ENCODE data around the gene DOCK8.
A peak's percentile ranks its signal among the peaks of the same experiment; 100 is the strongest.

Gene DOCK8

DNA sequence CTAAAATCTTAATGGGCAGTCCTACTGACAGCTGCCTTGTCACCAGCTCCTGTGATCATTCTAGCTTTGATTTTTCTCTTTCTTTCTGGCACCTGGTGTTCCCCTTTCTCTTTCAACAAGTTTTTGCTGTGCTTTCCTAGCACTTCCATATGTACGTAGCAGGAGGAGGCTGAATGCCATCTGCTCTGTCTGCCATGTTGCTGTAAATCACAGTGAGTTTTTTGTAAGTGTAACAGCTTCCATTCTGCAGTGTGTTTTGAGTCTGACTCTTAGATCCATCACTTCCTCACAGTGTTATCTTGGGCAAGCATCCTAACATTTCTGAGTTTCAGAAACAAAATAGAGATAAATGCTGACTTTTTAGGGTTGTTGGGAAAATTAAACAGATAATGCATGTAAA is 247.9 kb downstream of the DOCK8 start:
- DNase-seq (ENCODE audit: low spot score), result no peak

DNA sequence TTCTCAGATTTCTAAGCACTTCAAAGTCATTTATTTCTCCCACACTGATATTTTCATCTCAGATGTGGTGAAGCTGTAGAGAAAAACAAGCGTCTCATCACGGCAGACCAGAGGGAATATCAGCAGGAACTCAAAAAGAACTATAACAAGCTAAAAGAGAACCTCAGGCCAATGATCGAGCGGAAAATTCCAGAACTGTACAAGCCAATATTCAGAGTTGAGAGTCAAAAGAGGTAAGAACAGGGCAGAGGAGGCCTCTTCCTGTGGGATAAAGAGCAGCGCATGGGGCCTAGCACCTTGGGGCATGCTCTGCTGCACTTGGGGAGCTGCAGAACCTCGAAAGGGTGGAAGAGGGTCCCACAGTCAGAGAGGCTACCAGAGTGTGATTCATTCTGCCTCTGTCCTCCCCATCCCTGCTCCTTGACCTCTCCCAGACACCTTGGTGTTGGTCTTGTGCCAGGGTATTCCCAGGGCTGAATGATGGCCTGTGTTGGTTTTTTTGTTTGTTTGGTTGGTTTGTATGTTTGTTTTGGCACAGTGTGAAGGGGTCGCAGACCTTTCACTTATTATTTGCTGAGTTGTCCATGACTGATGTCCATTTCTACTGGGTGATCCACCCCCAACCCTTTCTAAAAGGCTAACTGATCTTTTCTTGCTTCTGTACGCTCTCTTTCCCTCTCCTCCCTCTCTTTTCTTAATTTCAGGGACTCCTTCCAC is 248.9 kb downstream of the DOCK8 start:
- DNase-seq (ENCODE audit: low spot score), result no peak

DNA sequence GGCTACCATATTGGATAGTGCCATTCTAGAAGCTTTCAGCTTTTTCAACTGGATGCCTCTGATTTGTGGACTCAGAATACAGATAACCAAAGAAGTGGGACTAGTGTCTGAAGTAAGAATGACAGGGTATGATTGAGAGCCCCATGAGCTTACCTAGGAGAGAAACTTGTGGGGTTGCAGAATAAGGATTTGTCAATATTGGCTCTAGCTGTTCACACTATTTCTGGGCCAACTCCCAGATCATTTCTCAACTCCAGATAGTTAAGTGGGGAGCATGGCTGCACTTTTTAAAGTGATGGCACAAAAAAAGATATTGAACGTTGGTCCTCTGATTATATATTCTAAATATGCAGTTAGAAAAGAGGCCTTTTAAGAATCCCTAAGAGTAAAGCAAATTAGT is 252.1 kb downstream of the DOCK8 start:
- DNase-seq (ENCODE audit: low spot score), result no peak

DNA sequence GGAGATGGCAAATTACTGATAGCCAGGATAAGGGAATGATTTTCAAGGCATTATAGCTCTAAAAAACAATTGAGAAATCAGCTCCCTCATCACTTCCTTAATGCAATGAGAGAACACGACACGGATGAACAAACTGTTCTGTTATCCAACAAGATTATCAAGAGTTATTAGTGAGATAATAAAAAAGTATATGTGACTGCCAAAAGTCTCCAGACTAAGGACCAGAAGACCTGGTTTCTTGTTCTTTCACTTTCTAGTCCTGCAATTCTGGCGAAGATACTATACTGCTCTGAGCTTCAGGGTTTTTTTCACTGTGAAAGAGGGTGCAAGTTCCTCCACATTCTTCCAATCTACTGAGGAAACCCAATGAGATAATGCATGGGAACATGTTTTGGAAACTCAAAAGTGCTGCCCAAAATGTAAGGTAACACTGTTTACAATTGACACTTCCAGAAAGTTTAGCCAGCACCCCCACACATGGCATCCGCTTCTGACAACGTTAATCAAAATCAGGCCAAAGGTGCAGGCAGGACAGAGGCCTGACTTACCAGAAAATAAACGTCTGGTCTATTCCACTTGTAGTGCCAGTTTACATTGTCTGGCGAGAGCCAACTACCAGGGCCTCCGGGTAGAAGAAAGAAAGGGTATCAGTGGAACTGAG is 254.2 kb downstream of the DOCK8 start:
- DNase-seq (ENCODE audit: low spot score), result no peak

DNA sequence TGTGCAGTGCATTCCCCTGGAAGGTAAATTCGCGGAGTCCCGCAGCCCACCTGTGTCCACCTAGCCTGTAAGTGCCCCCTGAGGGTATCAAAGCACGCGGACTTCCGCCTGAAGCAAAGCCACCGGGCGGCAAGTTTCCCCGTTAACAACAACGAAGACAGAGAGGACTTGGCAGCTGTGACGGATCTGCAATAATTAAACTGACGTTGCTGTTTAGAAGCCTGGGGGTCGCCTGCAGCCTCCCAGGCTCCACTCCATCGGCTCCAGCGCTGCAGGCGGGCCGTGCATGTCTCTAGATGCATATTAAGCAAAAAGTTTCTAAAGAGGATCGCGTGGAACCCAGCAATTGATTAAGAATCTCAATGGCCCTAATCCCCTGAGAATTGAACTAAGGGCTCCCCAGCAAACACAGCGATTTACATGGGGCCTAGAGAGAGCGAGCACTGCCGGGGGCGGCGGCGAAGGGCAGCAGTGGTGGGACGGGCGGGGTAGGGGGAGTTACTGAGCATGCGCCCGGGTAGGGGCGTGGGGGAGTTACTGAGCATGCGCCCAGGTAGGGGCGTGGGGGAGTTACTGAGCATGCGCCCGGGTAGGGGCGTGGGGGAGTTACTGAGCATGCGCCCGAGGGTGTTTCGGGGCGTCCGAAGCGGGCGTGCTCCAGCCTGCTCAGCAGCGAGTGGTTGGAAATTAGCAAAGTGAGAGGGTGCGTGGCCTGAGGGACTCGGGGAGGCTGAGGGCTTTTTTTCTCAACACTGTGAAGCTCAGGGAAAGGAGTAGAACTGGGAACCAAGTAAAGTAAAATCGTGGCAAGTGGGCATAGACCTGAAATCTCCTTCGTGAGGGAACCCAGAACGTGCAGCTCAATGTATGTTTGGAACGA is 255.2 kb downstream of the DOCK8 start:
- DNase-seq (ENCODE audit: low spot score), result peak; percentile 52

DNA sequence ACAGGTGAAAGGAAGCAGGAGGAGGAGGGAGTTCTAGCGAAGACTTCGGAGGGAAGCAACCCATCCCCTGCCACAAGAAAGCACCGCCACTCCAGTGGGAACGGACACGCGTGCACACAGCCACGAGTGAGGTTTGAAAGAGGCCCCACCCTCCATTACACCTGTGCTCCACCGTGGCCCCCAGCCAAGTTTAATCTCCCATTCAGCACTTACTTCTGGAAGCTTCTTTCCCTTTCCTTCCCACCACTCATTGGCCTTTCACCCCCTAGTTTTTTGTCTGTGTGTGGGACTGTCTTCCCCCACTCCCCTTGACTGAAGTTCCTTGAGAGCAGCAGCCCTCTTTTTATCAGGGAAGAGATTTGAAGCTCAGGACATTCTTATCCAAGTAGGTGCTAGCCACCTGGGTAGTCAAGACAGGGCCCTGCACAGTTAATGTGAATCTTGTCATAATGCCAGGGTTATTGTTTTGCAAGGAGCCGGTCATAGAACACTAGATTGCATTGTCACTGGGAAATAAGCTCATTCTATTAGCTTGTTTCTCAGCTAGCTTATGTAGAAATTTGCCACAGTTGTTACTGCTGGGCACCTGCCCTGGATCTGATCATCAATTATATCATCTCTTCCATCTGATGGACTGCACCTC is 256.0 kb downstream of the DOCK8 start:
- no peak for DNase-seq (ENCODE audit: low spot score)

DNA sequence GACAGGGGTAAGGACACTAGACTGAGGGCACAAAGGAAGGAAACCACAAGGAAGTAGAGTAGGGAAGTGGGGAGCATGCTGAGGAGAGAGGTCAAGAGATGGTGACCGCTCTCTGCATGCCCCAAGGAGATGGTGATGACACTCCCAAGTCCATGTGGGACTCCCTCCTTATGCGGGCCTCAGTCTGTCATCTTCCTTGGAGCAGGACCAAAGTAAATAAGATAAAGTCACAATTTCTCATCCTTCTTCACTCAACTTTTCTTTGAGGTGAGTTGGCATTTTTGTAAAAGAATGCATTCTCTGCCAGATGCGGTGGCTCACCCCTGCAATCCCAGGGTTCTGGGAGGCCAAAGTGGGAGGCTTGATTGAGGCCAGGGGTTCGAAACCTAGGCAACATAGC is 256.7 kb downstream of the DOCK8 start:
- no peak for DNase-seq (ENCODE audit: low spot score)

DNA sequence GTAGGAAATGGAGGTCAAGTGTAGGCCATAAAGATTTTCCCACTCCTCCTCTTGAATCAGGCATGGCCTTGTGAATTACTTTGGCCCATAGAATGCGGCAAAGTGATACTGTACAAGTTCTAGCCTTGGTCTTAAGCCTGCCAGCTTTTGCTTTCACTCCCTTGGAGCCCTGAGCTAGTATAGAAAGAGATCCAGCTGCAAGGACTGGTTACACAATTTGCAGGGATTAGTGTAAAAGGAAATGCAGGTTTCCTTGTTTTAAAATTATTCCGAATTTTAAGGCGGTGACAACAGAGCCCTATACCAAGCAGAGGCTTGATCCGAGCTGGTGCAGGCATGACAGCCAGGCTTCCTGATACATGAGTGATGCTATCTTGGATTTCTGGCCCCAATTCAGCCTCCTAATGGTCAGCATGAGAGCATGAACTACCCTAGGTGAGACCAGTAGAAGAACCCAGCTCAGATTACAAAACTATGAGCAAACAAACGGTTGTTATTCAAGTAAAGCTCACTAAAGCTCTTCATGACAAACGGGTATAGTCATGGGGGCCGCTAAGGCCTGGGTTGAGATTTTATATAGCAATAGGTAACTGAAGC is 257.9 kb downstream of the DOCK8 start:
- no peak for DNase-seq (ENCODE audit: low spot score)

DNA sequence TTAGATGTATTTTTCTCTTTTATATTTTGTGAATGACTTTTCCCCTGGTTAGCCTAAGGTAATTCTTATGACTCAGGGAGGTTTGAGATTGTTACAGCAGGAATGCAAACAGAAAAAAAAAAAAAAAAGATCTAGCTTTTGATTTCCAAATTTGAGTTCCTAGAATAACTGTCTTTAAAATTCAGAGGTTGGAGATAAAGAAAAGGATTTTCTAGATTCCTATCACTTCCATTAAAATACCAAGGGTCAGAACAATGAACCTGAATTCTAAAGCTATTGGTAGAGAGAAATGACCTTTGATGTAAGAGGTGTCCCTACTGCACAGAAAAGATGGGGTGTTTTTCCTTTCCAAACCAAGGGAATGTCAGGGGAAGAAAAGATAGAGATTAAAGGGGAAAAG is 262.5 kb downstream of the DOCK8 start:
- no peak for DNase-seq (ENCODE audit: low spot score)

DNA sequence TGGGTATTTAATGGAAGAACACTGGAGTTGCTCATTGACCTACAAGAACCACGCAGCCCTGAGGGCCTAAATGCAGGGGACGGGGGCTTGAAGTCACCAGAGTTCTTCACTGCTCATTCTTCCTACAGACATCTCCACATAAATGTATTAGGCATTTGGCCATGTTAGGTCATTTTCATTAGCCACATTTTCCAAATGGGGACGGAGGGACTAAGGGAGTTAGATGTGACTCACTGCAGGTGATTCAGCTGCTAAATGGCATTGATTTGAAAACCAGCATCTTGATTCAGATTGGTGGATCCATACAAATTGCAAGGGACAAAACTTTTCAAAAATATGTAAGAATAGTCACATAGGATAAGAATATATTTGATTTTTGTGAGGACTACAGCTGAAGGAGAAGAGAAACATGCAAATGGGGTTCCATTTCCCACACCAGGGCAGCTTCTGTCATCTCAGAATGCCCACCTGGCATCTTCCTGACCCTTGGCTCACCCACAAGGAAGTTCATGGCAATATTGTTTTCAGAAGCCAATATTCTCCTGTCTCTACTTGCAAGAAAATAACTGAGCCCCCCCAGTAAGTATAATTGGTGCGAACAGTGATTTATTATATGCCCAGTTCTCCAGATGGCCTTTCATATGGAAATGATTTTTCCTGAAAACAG is 264.8 kb downstream of the DOCK8 start:
- no peak for DNase-seq (ENCODE audit: low spot score)

DNA sequence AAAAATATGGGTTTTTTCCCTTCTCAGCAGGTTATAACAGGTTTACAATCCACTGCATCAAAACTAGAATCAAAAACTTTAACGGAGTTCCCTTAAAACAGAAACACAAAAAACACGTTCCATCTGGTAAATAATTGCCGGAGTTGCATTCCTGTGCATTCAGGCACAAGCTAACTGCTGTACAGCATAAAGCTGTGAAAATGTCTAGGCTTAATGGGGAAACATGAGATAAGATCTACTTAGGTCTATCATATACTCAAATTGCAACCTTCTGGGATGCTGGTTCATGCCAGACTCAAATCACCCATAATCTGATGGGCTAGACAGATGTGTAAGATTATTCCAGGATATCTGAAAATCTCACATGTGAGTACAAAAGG is 265.3 kb downstream of the DOCK8 start:
- no peak for DNase-seq (ENCODE audit: low spot score)

DNA sequence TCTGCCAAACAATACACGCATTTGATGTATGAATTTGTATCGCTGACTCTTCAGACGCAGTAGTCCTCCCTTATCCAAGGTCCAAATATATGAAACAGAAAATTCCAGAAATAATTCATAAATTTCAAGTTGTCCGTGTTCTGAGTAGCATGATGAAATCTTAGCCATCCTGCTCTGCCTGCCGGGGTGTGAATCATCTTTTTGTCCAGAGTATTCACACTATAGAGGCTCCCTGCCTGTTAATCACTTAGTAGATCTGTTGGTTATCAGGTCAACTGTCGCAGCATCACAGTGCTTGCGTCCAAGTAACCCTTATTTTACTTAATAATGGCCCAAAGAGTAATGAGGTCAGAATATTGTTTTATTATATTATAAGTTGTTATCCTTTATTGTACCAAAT is 268.1 kb downstream of the DOCK8 start:
- no peak for DNase-seq (ENCODE audit: low spot score)

DNA sequence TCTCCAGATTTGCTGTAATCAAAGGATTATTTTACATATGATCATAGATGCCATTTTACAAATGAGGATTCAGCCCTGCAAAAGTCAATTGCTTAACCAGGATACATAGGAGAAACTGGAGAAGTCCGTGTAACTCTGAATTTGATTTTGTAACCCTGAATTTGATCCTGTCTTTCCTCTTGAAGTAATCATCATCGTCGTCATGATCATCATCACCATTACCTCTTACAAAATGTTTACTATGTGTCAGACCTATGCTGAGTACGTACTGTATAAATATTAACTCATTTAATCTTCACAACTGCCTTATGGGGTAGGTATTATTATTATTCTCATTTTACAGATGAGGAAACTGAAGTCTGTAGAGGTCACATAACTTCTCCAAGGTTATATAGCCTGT is 271.5 kb downstream of the DOCK8 start:
- DNase-seq (ENCODE audit: low spot score), result no peak

DNA sequence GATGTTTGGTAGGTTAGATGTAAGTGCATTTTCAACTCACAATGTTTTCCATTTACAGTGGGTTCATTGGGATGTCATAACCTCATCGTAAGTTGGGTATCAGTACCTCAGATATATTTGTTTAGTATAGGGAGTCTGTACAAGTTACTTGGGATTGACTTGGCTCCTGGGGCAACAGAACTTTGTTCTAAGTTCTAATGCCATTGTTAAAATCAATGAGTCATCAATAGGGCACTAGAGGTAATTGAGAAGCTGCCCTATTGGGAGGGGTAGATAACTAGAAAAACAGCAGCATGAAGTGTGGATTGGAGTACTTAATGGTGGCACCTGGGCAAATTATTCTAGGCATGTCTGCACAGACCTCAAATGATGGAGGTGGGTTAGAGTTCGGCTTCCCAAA is 272.8 kb downstream of the DOCK8 start:
- no peak for DNase-seq (ENCODE audit: low spot score)

DNA sequence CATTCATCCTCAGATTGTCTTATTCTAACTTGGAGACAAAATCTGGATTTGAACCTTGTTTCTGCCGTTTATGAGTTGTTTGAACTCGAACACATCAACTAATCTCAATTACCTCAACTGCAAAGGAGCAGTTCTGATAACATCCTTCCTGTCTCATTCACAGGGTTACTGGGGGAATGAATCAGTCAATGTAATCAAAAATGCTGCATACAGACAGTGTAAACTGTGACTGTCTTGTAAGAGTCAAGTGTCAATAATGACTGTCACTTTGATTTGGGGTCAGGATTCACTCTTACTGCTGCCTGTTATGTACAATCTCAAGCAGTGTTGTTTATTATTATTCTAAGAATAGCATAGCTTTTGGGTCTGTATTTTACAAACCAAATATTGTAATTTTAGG is 273.8 kb downstream of the DOCK8 start:
- no peak for DNase-seq (ENCODE audit: low spot score)

DNA sequence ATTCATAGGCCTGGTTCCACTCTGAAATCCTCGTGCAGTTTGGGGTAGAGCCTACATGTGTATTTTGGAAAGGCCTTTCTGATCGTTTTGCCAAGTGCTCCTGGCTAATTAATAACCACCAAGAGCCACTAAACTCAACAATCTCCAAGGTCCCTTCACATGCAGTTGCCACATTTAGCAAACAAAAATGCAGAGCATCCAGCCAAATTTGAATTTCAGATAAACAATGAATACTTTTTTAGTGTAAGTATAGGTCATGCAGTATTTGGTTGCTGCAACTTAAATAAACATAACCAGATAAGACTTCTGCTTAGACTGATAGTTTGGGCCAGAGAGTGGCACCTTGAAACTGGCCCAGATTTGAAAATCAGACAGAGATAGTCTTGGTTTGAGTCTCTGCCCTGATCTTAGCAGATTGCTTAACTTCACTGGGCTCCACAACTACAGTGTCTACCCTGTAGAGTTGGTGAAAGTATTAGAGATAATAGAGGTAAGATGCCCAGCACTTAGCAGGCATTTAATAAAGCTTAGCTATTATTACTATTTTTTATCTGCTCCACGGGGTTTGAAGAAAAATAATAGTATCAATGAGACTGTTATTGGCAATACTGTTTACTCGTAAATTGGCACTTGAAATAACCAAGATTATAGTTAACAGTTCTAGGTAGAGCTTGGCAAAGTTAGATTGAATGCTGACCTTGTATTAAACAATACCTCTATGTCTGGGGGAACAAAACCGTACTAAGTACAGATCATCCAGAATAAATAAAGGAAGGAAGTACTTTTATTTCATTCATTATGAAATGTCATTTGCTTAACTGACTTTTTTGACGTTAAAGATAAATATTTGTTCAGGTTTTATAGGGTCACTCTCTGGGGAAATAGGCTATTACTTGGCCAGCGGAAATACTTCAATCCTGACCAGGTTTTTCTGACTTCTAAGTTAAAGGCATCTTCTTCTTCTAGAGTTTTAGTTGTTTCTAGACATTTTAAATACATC is 274.8 kb downstream of the DOCK8 start:
- DNase-seq (ENCODE audit: low spot score), result no peak

DNA sequence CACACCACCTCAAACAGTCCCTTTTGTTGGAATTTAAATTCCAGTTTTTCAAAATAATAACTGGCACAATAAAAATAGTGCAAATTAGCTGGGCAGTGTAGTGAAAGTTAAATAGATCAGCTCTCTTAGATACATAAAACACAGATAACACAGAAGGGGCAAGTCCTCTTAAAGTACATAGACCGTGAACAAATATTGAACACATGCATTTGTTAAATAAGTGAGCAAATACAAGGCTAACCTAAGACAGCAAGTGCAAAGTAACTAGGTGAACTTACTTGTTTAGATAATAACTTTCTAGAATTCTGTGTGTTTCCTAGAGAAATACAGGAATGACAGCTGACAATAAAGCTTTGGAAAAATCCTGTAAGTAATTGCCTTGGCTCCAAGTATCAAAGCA is 280.1 kb downstream of the DOCK8 start:
- DNase-seq (ENCODE audit: low spot score), result no peak

DNA sequence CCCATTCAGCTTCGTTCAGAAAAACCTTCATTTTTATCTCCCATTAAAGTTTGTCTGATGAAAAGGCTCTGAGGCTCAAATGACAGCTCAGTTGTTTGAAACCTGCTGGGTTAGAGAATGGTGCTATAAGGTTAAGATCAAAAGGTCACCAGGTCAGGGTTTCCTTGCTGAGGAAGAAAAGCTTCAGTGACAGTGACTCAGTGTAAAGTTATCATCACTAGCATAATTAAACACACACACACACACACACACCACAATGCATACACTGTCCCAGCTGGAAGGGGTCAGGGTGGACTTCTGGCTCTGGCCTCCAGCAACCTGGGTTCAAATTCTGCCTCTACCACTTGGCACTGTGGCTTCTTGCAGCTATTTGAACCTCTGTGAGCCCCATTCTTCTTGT is 281.1 kb downstream of the DOCK8 start:
- no peak for DNase-seq (ENCODE audit: low spot score)

DNA sequence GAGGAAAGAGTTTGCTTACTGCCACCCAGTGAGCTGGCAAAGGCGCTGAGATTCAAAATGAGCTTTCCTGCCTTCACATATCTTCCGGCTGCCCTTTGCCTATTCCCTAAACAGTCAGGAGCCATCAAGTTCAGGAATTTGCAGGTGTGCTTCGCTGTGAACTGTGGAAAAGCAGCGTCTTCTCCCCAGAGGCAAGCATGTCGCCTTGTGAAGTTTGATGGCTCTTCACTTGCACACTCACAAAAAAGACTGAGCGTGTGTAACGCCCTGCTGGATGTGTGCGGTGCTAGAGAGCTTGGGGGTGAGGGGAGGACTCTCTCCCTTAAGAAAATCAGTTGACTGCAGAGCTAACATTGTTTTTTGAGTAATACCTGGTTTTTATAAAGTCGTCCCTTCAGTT is 288.7 kb downstream of the DOCK8 start:
- DNase-seq (ENCODE audit: low spot score), result no peak

Data from COLO829 (cell line).